Endothelial cell of umbilical vein (primary cell): Measurements from ENCODE around the gene FAM53A.

ENCODE experiments used
- EZH2 ChIP-seq: IDR thresholded peaks from 2 replicates; pipeline ENCODE4 v1.6.1; 2012; ENCODE audit warnings: borderline replicate concordance, low read depth, mild to moderate bottlenecking, moderate library complexity, low read length, inconsistent platforms; ENCODE audit not compliant: severe bottlenecking
- GATA2 ChIP-seq: IDR thresholded peaks from 2 replicates; pipeline ENCODE4 v1.7.0; 2011; ENCODE audit warnings: low read depth, mild to moderate bottlenecking, moderate library complexity, mixed read lengths, low read length; ENCODE audit not compliant: insufficient read length, insufficient read depth

GRCh38 chr4:1638272-1638598 is 45.9 kb downstream of the FAM53A start:
- TF ChIP-seq GATA2 = no peak
- no peak for TF ChIP-seq EZH2
